Mesothelial cell of epicardium (in vitro differentiated cells): Measurements from ENCODE around the gene KIF2C. TPM values are rescaled to one million over a fixed set of nuclear protein-coding genes. Genes with fewer than 3 reads are reported as not detected.

Experiments
- DNase-seq, 2 experiments: peaks; one replicate each; pipeline ENCODE4 v3.0.0; 2021; ENCODE audit warnings: low spot score in 2 of 2; ENCODE audit not compliant: unreplicated experiment in 2 of 2
- H3K27ac Mint-ChIP-seq: 2 replicates; pipeline ENCODE4 v1.8.0; 2021; ENCODE audit warnings: mixed read lengths
- H3K27me3 Mint-ChIP-seq: 2 replicates; pipeline ENCODE4 v1.8.0; 2021; ENCODE audit warnings: low read depth, mixed read lengths
- H3K36me3 Mint-ChIP-seq: 2 replicates; pipeline ENCODE4 v1.8.0; 2021; ENCODE audit warnings: mixed read lengths
- H3K4me1 Mint-ChIP-seq: 2 replicates; pipeline ENCODE4 v1.8.0; 2021; ENCODE audit warnings: mixed read lengths
- H3K4me3 Mint-ChIP-seq: 2 replicates; pipeline ENCODE4 v1.8.0; 2021; ENCODE audit warnings: mild to moderate bottlenecking, moderate library complexity, mixed read lengths
- H3K9me3 Mint-ChIP-seq: 2 replicates; pipeline ENCODE4 v1.8.0; 2021; ENCODE audit warnings: mixed read lengths
- CTCF ChIP-seq: fragments of 200-600 bp; sonication (generic); IDR thresholded peaks from one replicate; pipeline ENCODE4 v1.5.0; 2021; ENCODE audit warnings: antibody characterized with exemption; ENCODE audit not compliant: unreplicated experiment
- total RNA-seq: library from RNA; stranded (reverse); gene quantifications from 3 replicates; pipeline ENCODE4 v1.2.1, GENCODE V29; 2021

The KIF2C gene
- 17.1 to 20.4 TPM (median 18.2 TPM) in 3 replicates for total RNA-seq

- Mint-ChIP-seq H3K27ac (peak within 1 kb of the TSS; percentile 97), H3K9me3 (peaks cover 5% of the 10 kb centered on the region), H3K36me3 (peaks cover 7% of the 10 kb centered on the region), H3K4me1 (peaks cover 13% of the 10 kb centered on the region), H3K4me3 (peak within 1 kb of the TSS; percentile 89), H3K27me3 (no peaks in the 10 kb centered on the region)
- no peak for TF ChIP-seq CTCF
- peak; percentile 89 to 93 for DNase-seq
Observed at GRCh38 chr1:44739307-44740178, at the start of gene KIF2C. KIF2C (plus strand) TSS chr1:44739837; CDS start chr1:44739933, 96 bp downstream.

GRCh38 chr1:44693159-44693558, 46.5 kb upstream of the KIF2C start:
- no peak for TF ChIP-seq CTCF
- no peak for DNase-seq
- no peaks in the 10 kb centered on the region for H3K27me3 Mint-ChIP-seq
- H3K4me1 Mint-ChIP-seq = peaks cover 7% of the 10 kb centered on the region
- H3K36me3 Mint-ChIP-seq = peaks cover 7% of the 10 kb centered on the region
- H3K4me3 Mint-ChIP-seq = no peak overlapping the region
- no peaks in the 10 kb centered on the region for H3K9me3 Mint-ChIP-seq
- no peak overlapping the region for H3K27ac Mint-ChIP-seq

- H3K4me1 Mint-ChIP-seq = no peaks in the 10 kb centered on the region
- no peak overlapping the region for H3K4me3 Mint-ChIP-seq
- peaks cover 7% of the 10 kb centered on the region for H3K36me3 Mint-ChIP-seq
- DNase-seq = no peak
- H3K27me3 Mint-ChIP-seq = no peaks in the 10 kb centered on the region
- H3K27ac Mint-ChIP-seq = no peak overlapping the region
- no peaks in the 10 kb centered on the region for H3K9me3 Mint-ChIP-seq
- TF ChIP-seq CTCF = no peak
Observed at GRCh38 chr1:44693900-44694299, 45.7 kb upstream of the KIF2C start.

GRCh38 chr1:44694863-44695478, 44.7 kb upstream of the KIF2C start:
- no peak overlapping the region for H3K27ac Mint-ChIP-seq
- no peak overlapping the region for H3K4me3 Mint-ChIP-seq
- H3K4me1 Mint-ChIP-seq = no peaks in the 10 kb centered on the region
- no peak for DNase-seq
- no peaks in the 10 kb centered on the region for H3K9me3 Mint-ChIP-seq
- no peaks in the 10 kb centered on the region for H3K27me3 Mint-ChIP-seq
- H3K36me3 Mint-ChIP-seq = peaks cover 7% of the 10 kb centered on the region
- no peak for TF ChIP-seq CTCF

- Mint-ChIP-seq H3K4me3 (no peak overlapping the region), H3K27ac (no peak overlapping the region), H3K9me3 (no peaks in the 10 kb centered on the region), H3K36me3 (peaks cover 7% of the 10 kb centered on the region), H3K4me1 (peaks cover 2% of the 10 kb centered on the region), H3K27me3 (no peaks in the 10 kb centered on the region)
- no peak for TF ChIP-seq CTCF
- DNase-seq = no peak
Observed at GRCh38 chr1:44695671-44696070, 44.0 kb upstream of the KIF2C start.
